HFF-Myc (cell line): ENCODE data around the gene HOXC12.

Experiments
- DNase-seq: peaks from one replicate; pipeline ENCODE4 v3.0.0-alpha.2; 2011; ENCODE audit warnings: low read depth; ENCODE audit errors: extremely low read depth
- H3K4me3 ChIP-seq: replicated peaks from 2 replicates; pipeline ENCODE4 v1.5.1; 2011; ENCODE audit warnings: low read depth, mild to moderate bottlenecking, control low read depth, low read length
- TF ChIP-seq, protein P1 (sequence below): IDR thresholded peaks from 2 replicates; pipeline ENCODE4 v1.5.1; 2012; ENCODE audit warnings: mild to moderate bottlenecking, low read depth, low read length, control low read depth; ENCODE audit errors: missing control alignments

HOXC12 gene

DNA sequence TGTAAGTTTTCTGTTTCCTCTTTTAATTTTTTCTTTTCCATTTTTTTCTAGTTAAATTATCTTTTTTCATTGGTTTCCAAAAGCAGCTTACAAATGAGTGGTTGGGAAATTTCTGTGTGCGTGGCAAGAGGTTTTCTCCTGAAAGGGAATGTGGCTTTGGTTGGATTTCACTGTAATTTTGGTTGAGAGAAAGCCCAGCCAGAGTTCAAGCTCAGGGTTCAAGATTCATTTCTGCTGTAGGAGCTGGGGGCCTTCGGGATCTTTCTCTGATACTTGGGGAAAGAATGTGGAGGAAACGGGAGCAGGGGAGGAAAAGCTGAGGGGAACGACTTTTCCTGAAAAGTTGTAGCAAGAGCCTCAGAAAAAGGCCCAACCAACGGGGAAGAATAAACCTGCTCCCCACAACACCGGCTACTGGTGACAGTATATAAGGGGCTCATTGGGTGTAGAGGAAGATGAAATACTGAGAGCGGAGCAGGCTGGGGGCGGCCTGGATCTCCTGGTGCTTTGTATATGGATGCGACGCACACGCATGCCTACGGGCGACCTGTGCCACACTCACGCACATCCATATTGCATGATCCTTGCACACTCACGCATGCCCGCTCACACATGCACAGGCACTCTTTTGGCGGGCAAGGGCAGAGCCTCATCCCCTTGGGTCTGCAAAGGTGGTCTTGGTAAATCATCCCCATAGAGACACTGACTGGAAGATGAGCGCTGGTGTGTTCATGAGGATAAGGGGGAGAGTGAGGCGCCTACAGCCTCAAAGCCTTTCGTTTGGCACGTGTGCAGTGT, 32.2 kb downstream of the HOXC12 start:
- peak overlapping the region; percentile 51 for H3K4me3 ChIP-seq
- TF ChIP-seq, protein P1, sequence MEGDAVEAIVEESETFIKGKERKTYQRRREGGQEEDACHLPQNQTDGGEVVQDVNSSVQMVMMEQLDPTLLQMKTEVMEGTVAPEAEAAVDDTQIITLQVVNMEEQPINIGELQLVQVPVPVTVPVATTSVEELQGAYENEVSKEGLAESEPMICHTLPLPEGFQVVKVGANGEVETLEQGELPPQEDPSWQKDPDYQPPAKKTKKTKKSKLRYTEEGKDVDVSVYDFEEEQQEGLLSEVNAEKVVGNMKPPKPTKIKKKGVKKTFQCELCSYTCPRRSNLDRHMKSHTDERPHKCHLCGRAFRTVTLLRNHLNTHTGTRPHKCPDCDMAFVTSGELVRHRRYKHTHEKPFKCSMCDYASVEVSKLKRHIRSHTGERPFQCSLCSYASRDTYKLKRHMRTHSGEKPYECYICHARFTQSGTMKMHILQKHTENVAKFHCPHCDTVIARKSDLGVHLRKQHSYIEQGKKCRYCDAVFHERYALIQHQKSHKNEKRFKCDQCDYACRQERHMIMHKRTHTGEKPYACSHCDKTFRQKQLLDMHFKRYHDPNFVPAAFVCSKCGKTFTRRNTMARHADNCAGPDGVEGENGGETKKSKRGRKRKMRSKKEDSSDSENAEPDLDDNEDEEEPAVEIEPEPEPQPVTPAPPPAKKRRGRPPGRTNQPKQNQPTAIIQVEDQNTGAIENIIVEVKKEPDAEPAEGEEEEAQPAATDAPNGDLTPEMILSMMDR: no peak
- DNase-seq: no peak

DNA sequence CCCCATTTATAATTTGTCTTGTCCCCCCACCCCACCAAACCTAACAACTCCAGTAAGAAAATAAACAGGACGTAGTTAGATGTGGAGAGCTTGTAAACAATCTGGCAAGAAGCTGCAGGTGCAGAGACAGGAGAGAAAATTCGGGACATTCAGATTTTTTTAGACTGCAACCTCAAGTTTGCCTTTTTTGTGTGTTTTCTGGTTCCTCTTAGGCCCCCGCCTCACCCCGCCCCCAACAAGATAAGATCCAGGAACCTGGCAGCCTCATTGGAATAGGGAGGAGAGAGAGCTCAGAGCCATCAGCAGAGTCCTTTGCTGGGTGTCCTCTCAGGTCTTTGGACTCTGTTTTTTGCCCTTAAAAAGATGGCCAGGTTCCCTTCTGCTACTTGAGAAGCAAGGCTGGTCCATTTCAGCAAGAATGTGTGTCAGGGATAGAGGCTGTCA, 33.1 kb downstream of the HOXC12 start:
- no peak for DNase-seq
- no peak overlapping the region; the same call in 1 of the 2 replicates for H3K4me3 ChIP-seq
- TF ChIP-seq, protein P1: no peak

DNA sequence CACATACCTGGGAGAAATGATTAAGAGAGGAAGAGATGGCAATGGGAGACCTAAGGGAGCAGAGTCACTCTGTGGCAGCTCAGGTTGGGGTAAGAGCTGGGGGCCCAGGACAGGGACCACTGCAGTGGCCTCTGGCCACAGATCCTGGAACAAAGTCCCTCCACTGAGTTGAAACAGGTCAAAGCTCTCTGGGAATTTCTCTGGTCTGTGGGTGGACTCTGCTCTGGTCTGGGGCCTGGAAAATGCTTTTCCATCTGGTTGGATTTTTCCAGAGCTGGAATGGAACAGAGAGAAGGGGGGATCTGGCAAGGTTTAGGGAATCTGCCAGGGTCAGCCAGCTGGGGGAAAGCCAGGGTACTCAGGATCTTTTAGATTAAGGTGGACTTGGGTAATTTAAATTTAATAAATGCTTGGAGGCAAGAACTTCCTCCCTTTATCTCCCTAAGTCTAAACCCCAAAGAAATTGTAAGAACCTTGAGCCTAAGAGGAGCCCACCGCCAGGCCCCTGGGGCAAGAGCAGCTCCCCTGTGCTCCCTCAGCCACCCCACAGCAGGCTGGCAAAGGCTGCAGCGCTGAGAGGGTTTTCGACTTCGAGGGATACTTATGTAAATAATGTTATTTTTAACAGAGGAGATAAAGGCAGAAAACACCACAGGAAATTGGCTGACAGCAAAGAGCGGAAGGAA, 34.0 kb downstream of the HOXC12 start:
- TF ChIP-seq, protein P1: no peak
- H3K4me3 ChIP-seq: no peak overlapping the region

GRCh38 chr12:53989227-53990113, 34.8 kb downstream of the HOXC12 start:
- no peak overlapping the region for H3K4me3 ChIP-seq
- DNase-seq: no peak
- TF ChIP-seq, protein P1: peak; percentile 46

More for the DNA sequence above, 34.0 kb downstream of the HOXC12 start:
- no peak for DNase-seq

- no peak for DNase-seq
- TF ChIP-seq, protein P1: no peak
- H3K4me3 ChIP-seq: no peak overlapping the region
Measured at GRCh38 chr12:53990311-53991076, 35.8 kb downstream of the HOXC12 start.

- DNase-seq: no peak
- TF ChIP-seq, protein P1: no peak
Measured at GRCh38 chr12:53991077-53991460, 36.4 kb downstream of the HOXC12 start.

More at GRCh38 chr12:53991077-53991460, 36.4 kb downstream of the HOXC12 start:
- H3K4me3 ChIP-seq: no peak overlapping the region
